Uterus (tissue), 4 donors: ENCODE data around the gene KCNK18. TPM values are rescaled to one million over a fixed set of nuclear protein-coding genes. Genes with fewer than 3 reads are reported as not detected.

Experiments
- DNase-seq, 2 donors: peaks; one replicate each; pipeline ENCODE4 v3.0.0-alpha.2; 2019 to 2020
- H3K27ac ChIP-seq, 2 donors: fragments of 200-600 bp; sonication (generic); 1 replicate in 1 of 2; 2 replicates in 1 of 2; pipeline ENCODE4 v1.5.1; 2016 to 2018
- H3K27me3 ChIP-seq, 2 donors: fragments of 200-600 bp; sonication (generic); one replicate each; pipeline ENCODE4 v1.5.1; 2018 to 2019; ENCODE audit warnings: control low read depth in 1 of 2
- H3K36me3 ChIP-seq, 2 donors: fragments of 200-600 bp; sonication (generic); one replicate each; pipeline ENCODE4 v1.5.1; 2019; ENCODE audit warnings: control low read depth in 1 of 2
- H3K4me1 ChIP-seq, 2 donors: fragments of 200-600 bp; sonication (generic); one replicate each; pipeline ENCODE4 v1.5.1; 2018 to 2019; ENCODE audit warnings: control low read depth in 1 of 2
- H3K4me3 ChIP-seq, 2 donors: fragments of 200-600 bp; sonication (generic); 1 replicate in 1 of 2; 2 replicates in 1 of 2; pipeline ENCODE4 v1.5.1; 2018 to 2019; ENCODE audit warnings: mild to moderate bottlenecking in 1 of 2
- H3K9me3 ChIP-seq, 2 donors: fragments of 200-600 bp; sonication (generic); one replicate each; pipeline ENCODE4 v1.5.1; 2019; ENCODE audit warnings: control low read depth in 1 of 2
- POLR2A ChIP-seq, 2 donors: fragments of 450-650 bp; IDR thresholded peaks; one replicate each; pipeline ENCODE4 v1.6.1; 2016; ENCODE audit warnings: antibody characterized with exemption in 2 of 2, mild to moderate bottlenecking in 1 of 2, moderate library complexity in 1 of 2
- intact Hi-C: fragments of 100-400 bp; cut with DNase I; formaldehyde crosslinking; loops from one replicate; pipeline ENCODE4 v1.15.1; 2023; ENCODE audit warnings: low total_unique reads
- microRNA-seq: library from miRNA; unstranded; fragments of <30 nt; microRNA quantifications from one replicate; pipeline ENCODE4, GENCODE V29; 2016; ENCODE audit warnings: borderline microRNAs expressed, borderline replicate concordance
- small RNA-seq: library from RNA; depleted of rRNA; stranded (forward); fragments of <200 nt; gene quantifications from one replicate; pipeline ENCODE3, GENCODE V24; 2016
- total RNA-seq, 4 donors: library from RNA; depleted of rRNA in 3 of 4; stranded (reverse); fragments of >200 nt in 3 of 4; gene quantifications; one replicate each; pipeline versions ENCODE4 v1.1.0 to v1.2.4, GENCODE V29; 2014 to 2023
- TF ChIP-seq, protein P1 (sequence below), 4 experiments: fragments of 200-600 bp in 2 of 4; fragments of 450-650 bp in 2 of 4; sonication (generic) in 2 of 4; IDR thresholded peaks; one replicate each; pipeline ENCODE4 v1.5.1; 2016 to 2019; ENCODE audit warnings: antibody characterized with exemption in 4 of 4, mild to moderate bottlenecking in 2 of 4, moderate library complexity in 1 of 4
- donor health status: DM: yes; HTN: yes; CAD: no.

Gene KCNK18
- total RNA-seq, 4 donors from 2014 or later = not detected

DNA sequence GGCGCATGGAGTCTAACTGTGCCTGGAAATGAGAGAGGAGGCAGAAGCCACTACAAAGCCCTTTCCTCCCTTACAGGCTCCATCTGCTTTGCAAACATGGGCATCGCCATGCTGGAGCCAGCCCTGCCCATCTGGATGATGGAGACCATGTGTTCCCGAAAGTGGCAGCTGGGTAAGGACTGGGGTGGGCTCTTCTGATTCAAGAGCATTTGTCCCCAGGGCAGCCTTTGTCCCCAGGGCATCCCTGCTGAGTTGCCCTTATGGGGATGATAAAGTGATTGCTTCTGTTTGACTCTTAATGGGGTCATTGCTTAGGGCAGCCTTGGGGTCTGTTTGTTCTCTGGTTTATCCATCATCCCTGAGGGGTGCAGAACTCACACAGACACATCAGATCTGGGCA lies 60.4 kb downstream of the KCNK18 start:
- Histone ChIP-seq H3K27me3 (no peaks in the 10 kb centered on the region), H3K27ac (no peak overlapping the region), H3K36me3 (no peaks in the 10 kb centered on the region), H3K4me3 (no peak overlapping the region), H3K4me1 (no peaks in the 10 kb centered on the region), H3K9me3 (no peaks in the 10 kb centered on the region)
- no peak for DNase-seq
- TF ChIP-seq, protein P1, sequence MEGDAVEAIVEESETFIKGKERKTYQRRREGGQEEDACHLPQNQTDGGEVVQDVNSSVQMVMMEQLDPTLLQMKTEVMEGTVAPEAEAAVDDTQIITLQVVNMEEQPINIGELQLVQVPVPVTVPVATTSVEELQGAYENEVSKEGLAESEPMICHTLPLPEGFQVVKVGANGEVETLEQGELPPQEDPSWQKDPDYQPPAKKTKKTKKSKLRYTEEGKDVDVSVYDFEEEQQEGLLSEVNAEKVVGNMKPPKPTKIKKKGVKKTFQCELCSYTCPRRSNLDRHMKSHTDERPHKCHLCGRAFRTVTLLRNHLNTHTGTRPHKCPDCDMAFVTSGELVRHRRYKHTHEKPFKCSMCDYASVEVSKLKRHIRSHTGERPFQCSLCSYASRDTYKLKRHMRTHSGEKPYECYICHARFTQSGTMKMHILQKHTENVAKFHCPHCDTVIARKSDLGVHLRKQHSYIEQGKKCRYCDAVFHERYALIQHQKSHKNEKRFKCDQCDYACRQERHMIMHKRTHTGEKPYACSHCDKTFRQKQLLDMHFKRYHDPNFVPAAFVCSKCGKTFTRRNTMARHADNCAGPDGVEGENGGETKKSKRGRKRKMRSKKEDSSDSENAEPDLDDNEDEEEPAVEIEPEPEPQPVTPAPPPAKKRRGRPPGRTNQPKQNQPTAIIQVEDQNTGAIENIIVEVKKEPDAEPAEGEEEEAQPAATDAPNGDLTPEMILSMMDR (IDR thresholded peaks at IDR 0.05) = no peak
- no peak for TF ChIP-seq POLR2A (IDR thresholded peaks at IDR 0.05)
- intact Hi-C loops = no loop called here

DNA sequence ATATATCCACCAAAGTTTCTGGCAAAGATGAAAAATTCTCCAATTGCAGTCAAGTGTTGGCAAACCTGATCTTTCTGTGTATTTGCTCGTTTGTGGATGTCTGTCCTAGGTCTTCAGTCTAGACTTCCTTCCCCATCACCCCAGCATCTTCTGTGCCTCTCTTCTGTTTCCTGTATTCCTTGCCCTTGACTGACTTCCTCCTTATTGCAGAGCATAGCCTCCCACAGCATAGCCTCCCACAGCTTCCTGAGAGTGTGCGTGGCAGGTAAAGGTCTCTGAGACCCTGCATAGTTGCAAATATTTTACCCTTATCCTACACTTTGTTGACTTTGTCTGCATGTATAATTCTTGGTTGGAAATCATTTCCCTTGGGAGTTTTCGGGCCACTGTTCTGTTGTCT lies 62.0 kb downstream of the KCNK18 start:
- intact Hi-C loops = no loop called here
- H3K27me3 ChIP-seq = no peaks in the 10 kb centered on the region
- no peak for DNase-seq
- no peaks in the 10 kb centered on the region for H3K4me1 ChIP-seq
- H3K36me3 ChIP-seq = no peaks in the 10 kb centered on the region
- no peak for TF ChIP-seq POLR2A (IDR thresholded peaks at IDR 0.05)
- H3K4me3 ChIP-seq = no peak overlapping the region
- no peaks in the 10 kb centered on the region for H3K9me3 ChIP-seq
- H3K27ac ChIP-seq = no peak overlapping the region

Small RNA genes lying within 50 kb of the gene (microRNA-seq; reads per million reads assigned to microRNA genes)
- gene MIR3663 = not detected

Small RNA genes lying within 50 kb of the gene (small RNA-seq; reads per million reads assigned to genes)
- gene MIR3663 = not detected

Other genes starting within 250 kb of the KCNK18 start
- 10 to 100 TPM in 1 of 4 donors, 1 to 10 TPM in 3; 4.9 to 19.6 (median 7.3) TPM for gene SHTN1, start 192.3 kb upstream of the KCNK18 start, total RNA-seq
- not detected for gene VAX1, start 59.2 kb upstream of the KCNK18 start, total RNA-seq
- 1 to 10 TPM in 2 of 4 donors, under 1 TPM in 2; 0.26 to 2.6 (median 0.70) TPM for gene SLC18A2, start 43.6 kb downstream of the KCNK18 start, total RNA-seq
- 10 to 100 TPM; 13.8 to 44.1 (median 35.6) TPM for gene PDZD8, start 178.0 kb downstream of the KCNK18 start, total RNA-seq